HCT116 (cell line): Measurements from ENCODE around the gene EPHA4. TPM values are rescaled to one million over a fixed set of nuclear protein-coding genes. Genes with fewer than 3 reads are reported as not detected.

ENCODE experiments used
- ATAC-seq: fragments of 200-7000 bp; cut with Tn5 transposase; 2 replicates; pipeline ENCODE4 v1.9.1; 2020; ENCODE audit warnings: mild to moderate bottlenecking, moderate library complexity
- BruUV-seq: library from RNA; stranded (reverse); fragments of 400-500 nt; replicated peaks from 2 replicates; lab custom pipeline; 2021; lab: Mats Ljungman, UMichigan
- CTCF ChIA-PET: fragments of 300-600 bp; sonication (Branson Sonifier 250); formaldehyde crosslinking; loops from one replicate; lab custom pipeline; 2021; ENCODE audit warnings: antibody characterized with exemption; lab: Charles Lee
- POLR2A ChIA-PET: fragments of 300-600, 350-600 bp; sonication (Branson Sonifier 250); formaldehyde crosslinking; loops from one replicate; lab custom pipeline; 2021; ENCODE audit warnings: antibody characterized with exemption; lab: Charles Lee
- RAD21 ChIA-PET, 2 experiments: fragments of 300-600 bp; sonication (Branson Sonifier 250); formaldehyde crosslinking; loops; one replicate each; lab custom pipeline; 2023; ENCODE audit warnings: low total read pairs in 2 of 2; ENCODE audit not compliant: uncharacterized antibody in 2 of 2, unreplicated experiment in 2 of 2, low non-redundant PET in 1 of 2; lab: Charles Lee
- DNase-seq: peaks from one replicate; pipeline ENCODE4 v3.0.0-alpha.2; 2010; ENCODE audit warnings: low read depth, low spot score
- H2AFZ ChIP-seq: fragments of 200-600 bp; shearing (Covaris generic), sonication (generic); 2 replicates; pipeline ENCODE4 v1.6.1; 2017; ENCODE audit warnings: low read depth, mixed run types, mixed read lengths, antibody characterized with exemption, low read length; ENCODE audit not compliant: poor library complexity, severe bottlenecking
- H3K27ac ChIP-seq: 2 replicates; pipeline ENCODE4 v1.5.1; 2012; ENCODE audit warnings: low read depth, low read length
- H3K27me3 ChIP-seq: fragments of 200-600 bp; sonication (generic); 2 replicates; pipeline ENCODE4 v1.6.1; 2016; ENCODE audit warnings: mixed run types, low read length, mixed read lengths; ENCODE audit not compliant: insufficient read depth
- H3K36me3 ChIP-seq, 2 experiments: fragments of 200-500 bp in 1 of 2; fragments of 200-600 bp in 1 of 2; sonication (Bioruptor generic) in 1 of 2; sonication (generic) in 1 of 2; 2 replicates each; pipeline versions ENCODE4 v1.5.1 to v1.6.1; 2014 to 2016; ENCODE audit warnings: low read length in 2 of 2, inconsistent platforms in 1 of 2, mixed read lengths in 1 of 2, mixed run types in 1 of 2; ENCODE audit not compliant: insufficient read depth in 2 of 2, control insufficient read depth in 1 of 2
- H3K4me1 ChIP-seq, 2 experiments: fragments of 200-600 bp in 1 of 2; sonication (generic) in 1 of 2; 2 replicates each; pipeline versions ENCODE4 v1.5.1 to v1.6.1; 2012 to 2017; ENCODE audit warnings: low read length in 2 of 2, inconsistent platforms in 1 of 2, mild to moderate bottlenecking in 1 of 2, mixed read lengths in 1 of 2, mixed run types in 1 of 2, moderate library complexity in 1 of 2; ENCODE audit not compliant: insufficient read depth in 2 of 2, control insufficient read depth in 1 of 2
- H3K4me2 ChIP-seq: fragments of 200-600 bp; sonication (generic); 2 replicates; pipeline ENCODE4 v1.6.1; 2017; ENCODE audit warnings: mixed run types, low read length, mixed read lengths
- H3K4me3 ChIP-seq, 2 experiments: fragments of 200-600 bp in 1 of 2; sonication (generic) in 1 of 2; replicated peaks in 1 of 2; 2 replicates each; pipeline ENCODE4 v1.5.1; 2011 to 2016; ENCODE audit warnings: low read length in 2 of 2, control low read depth in 1 of 2, low read depth in 1 of 2, mild to moderate bottlenecking in 1 of 2, mixed read lengths in 1 of 2, mixed run types in 1 of 2
- H3K79me2 ChIP-seq: fragments of 200-600 bp; sonication (generic); 2 replicates; pipeline ENCODE4 v1.6.1; 2017; ENCODE audit warnings: mild to moderate bottlenecking, mixed run types, low read length, moderate library complexity, mixed read lengths; ENCODE audit not compliant: insufficient read depth
- H3K9ac ChIP-seq: fragments of 200-600 bp; sonication (generic); 2 replicates; pipeline ENCODE4 v1.6.1; 2016; ENCODE audit warnings: low read length, mixed read lengths
- H3K9me2 ChIP-seq: fragments of 200-600 bp; sonication (generic), shearing (Covaris generic); 2 replicates; pipeline ENCODE4 v1.6.1; 2017; ENCODE audit warnings: mixed run types, mild to moderate bottlenecking, moderate library complexity; ENCODE audit not compliant: insufficient read depth
- H3K9me3 ChIP-seq, 2 experiments: fragments of 200-500 bp in 1 of 2; fragments of 200-600 bp in 1 of 2; sonication (Bioruptor generic) in 1 of 2; sonication (generic) in 1 of 2; 2 replicates each; pipeline ENCODE4 v1.6.1; 2014 to 2017; ENCODE audit warnings: low read length in 2 of 2, mixed read lengths in 2 of 2, inconsistent platforms in 1 of 2, low read depth in 1 of 2, mild to moderate bottlenecking in 1 of 2, mixed run types in 1 of 2, moderate library complexity in 1 of 2; ENCODE audit not compliant: control insufficient read depth in 1 of 2, insufficient read depth in 1 of 2
- H4K20me1 ChIP-seq: fragments of 200-600 bp; sonication (generic), shearing (Covaris generic); 2 replicates; pipeline ENCODE4 v1.6.1; 2017; ENCODE audit warnings: mixed run types, mild to moderate bottlenecking, moderate library complexity; ENCODE audit not compliant: insufficient read depth
- CBX3 ChIP-seq: IDR thresholded peaks from 2 replicates; pipeline ENCODE4 v1.6.1; 2012; ENCODE audit warnings: low read depth
- CEBPB ChIP-seq: IDR thresholded peaks from 2 replicates; pipeline ENCODE4 v1.6.1; 2012; ENCODE audit warnings: low read depth
- EZH2phosphoT487 ChIP-seq: fragments of 200-600 bp; IDR thresholded peaks from 2 replicates; pipeline ENCODE4 v1.6.1; 2018; ENCODE audit warnings: antibody characterized with exemption, borderline replicate concordance
- FOSL1 ChIP-seq: IDR thresholded peaks from 2 replicates; pipeline ENCODE4 v1.6.1; 2012; ENCODE audit warnings: low read depth
- JUND ChIP-seq: IDR thresholded peaks from 2 replicates; pipeline ENCODE4 v1.6.1; 2012
- POLR2A ChIP-seq: IDR thresholded peaks from 2 replicates; pipeline ENCODE4 v1.7.0; 2011; ENCODE audit warnings: borderline replicate concordance; ENCODE audit not compliant: insufficient read depth, insufficient read length; ENCODE audit errors: extremely low read depth
- POLR2AphosphoS5 ChIP-seq: IDR thresholded peaks from 2 replicates; pipeline ENCODE4 v1.6.1; 2011; ENCODE audit warnings: mild to moderate bottlenecking, low read depth, low read length, moderate library complexity
- RAD21 ChIP-seq: IDR thresholded peaks from 2 replicates; pipeline ENCODE4 v1.6.1; 2012; ENCODE audit warnings: low read depth, mild to moderate bottlenecking
- SIN3A ChIP-seq: IDR thresholded peaks from 2 replicates; pipeline ENCODE4 v1.6.1; 2012; ENCODE audit warnings: low read depth
- SP1 ChIP-seq: IDR thresholded peaks from 2 replicates; pipeline ENCODE4 v1.6.1; 2012; ENCODE audit warnings: low read depth
- TCF7L2 ChIP-seq: IDR thresholded peaks from 2 replicates; pipeline ENCODE4 v1.7.0; 2011; ENCODE audit warnings: borderline replicate concordance, inconsistent platforms; ENCODE audit not compliant: insufficient read depth, insufficient read length; ENCODE audit errors: extremely low read depth
- YY1 ChIP-seq: IDR thresholded peaks from 2 replicates; pipeline ENCODE4 v1.6.1; 2011; ENCODE audit warnings: low read length, low read depth, moderate library complexity, mild to moderate bottlenecking; ENCODE audit not compliant: insufficient replicate concordance; ENCODE audit errors: extremely low read depth
- ZFX ChIP-seq: fragments of 450-650 bp; IDR thresholded peaks from 2 replicates; pipeline ENCODE4 v1.6.1; 2017
- intact Hi-C: fragments of 100-400 bp; cut with micrococcal nuclease; formaldehyde crosslinking; loops from 2 replicates; pipeline ENCODE4 v1.10.0; 2022
- total RNA-seq: library from RNA; stranded (reverse); gene quantifications from one replicate; pipeline ENCODE4 v1.2.1, GENCODE V29; 2021; ENCODE audit not compliant: unreplicated experiment
- TF ChIP-seq, protein P1 (sequence below), 3 experiments: fragments of 200-600 bp in 1 of 3; sonication (generic) in 1 of 3; IDR thresholded peaks in 2 of 3; conservative IDR thresholded peaks in 1 of 3; 2 replicates each; pipeline ENCODE4 v1.5.1; 2012 to 2017; ENCODE audit warnings: low read depth in 2 of 3, low read length in 2 of 3, antibody characterized with exemption in 1 of 3, borderline replicate concordance in 1 of 3, control low read depth in 1 of 3, mild to moderate bottlenecking in 1 of 3, mixed read lengths in 1 of 3, mixed run types in 1 of 3, moderate library complexity in 1 of 3; ENCODE audit not compliant: insufficient read depth in 1 of 3
- TF ChIP-seq, protein P2 (sequence below): IDR thresholded peaks from 2 replicates; pipeline ENCODE4 v1.6.1; 2012
- TF ChIP-seq, protein P3 (sequence below): IDR thresholded peaks from 2 replicates; pipeline ENCODE4 v1.6.1; 2011; ENCODE audit warnings: mild to moderate bottlenecking, low read length, moderate library complexity; ENCODE audit not compliant: insufficient replicate concordance; ENCODE audit errors: extremely low read depth
- TF ChIP-seq, protein P4 (sequence below): IDR thresholded peaks from 2 replicates; pipeline ENCODE4 v1.6.1; 2012; ENCODE audit warnings: low read depth

The EPHA4 gene
- total RNA-seq, 1 experiment from 2014 or later: 3.5 TPM

DNA sequence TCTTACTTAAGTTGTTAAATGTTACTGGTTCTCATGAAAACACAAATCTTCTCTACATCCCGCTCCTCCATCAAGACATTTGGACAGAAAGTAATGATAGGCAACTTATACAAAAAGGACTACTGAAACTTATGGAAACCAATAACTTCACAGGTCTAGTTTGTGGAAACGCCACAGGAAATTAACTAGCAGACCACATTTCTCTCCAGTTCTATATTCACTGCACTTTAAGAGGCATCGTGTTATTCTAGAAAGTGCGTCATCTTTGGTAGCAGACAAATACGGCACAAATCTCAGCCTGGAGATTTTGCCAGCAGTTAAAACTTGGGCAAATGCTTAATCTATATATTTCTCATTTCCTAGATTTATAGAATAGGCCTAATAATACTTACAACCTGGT lies 164.3 kb downstream of the EPHA4 start:
- H4K20me1 ChIP-seq: no peaks in the 10 kb centered on the region
- no peak overlapping the region for H3K4me2 ChIP-seq
- ChIA-PET POLR2A (no interaction called here), RAD21 (no interaction called here)
- no peak overlapping the region for H3K27ac ChIP-seq
- no peak overlapping the region for H2AFZ ChIP-seq
- no peaks in the 10 kb centered on the region for H3K36me3 ChIP-seq
- no peaks in the 10 kb centered on the region for H3K9me3 ChIP-seq
- no peak for DNase-seq
- no peak overlapping the region for H3K9ac ChIP-seq
- H3K9me2 ChIP-seq: no peaks in the 10 kb centered on the region
- TF ChIP-seq POLR2AphosphoS5 (no peak), CBX3 (no peak), JUND (no peak), RAD21 (no peak), CEBPB (no peak), SIN3A (no peak), FOSL1 (no peak), TCF7L2 (no peak), POLR2A (no peak), YY1 (no peak), SP1 (no peak), EZH2phosphoT487 (no peak), ZFX (no peak)
- TF ChIP-seq, protein P1, sequence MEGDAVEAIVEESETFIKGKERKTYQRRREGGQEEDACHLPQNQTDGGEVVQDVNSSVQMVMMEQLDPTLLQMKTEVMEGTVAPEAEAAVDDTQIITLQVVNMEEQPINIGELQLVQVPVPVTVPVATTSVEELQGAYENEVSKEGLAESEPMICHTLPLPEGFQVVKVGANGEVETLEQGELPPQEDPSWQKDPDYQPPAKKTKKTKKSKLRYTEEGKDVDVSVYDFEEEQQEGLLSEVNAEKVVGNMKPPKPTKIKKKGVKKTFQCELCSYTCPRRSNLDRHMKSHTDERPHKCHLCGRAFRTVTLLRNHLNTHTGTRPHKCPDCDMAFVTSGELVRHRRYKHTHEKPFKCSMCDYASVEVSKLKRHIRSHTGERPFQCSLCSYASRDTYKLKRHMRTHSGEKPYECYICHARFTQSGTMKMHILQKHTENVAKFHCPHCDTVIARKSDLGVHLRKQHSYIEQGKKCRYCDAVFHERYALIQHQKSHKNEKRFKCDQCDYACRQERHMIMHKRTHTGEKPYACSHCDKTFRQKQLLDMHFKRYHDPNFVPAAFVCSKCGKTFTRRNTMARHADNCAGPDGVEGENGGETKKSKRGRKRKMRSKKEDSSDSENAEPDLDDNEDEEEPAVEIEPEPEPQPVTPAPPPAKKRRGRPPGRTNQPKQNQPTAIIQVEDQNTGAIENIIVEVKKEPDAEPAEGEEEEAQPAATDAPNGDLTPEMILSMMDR (IDR thresholded peaks at IDR 0.05 in 2 of 3, conservative IDR thresholded peaks at IDR 0.05 in 1 of 3; ENCODE audit: borderline replicate concordance in 1 of 3, insufficient read depth in 1 of 3, low read depth in 2 of 3, low read length in 2 of 3): no peak
- TF ChIP-seq, protein P2, sequence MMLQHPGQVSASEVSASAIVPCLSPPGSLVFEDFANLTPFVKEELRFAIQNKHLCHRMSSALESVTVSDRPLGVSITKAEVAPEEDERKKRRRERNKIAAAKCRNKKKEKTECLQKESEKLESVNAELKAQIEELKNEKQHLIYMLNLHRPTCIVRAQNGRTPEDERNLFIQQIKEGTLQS: no peak
- TF ChIP-seq, protein P3, sequence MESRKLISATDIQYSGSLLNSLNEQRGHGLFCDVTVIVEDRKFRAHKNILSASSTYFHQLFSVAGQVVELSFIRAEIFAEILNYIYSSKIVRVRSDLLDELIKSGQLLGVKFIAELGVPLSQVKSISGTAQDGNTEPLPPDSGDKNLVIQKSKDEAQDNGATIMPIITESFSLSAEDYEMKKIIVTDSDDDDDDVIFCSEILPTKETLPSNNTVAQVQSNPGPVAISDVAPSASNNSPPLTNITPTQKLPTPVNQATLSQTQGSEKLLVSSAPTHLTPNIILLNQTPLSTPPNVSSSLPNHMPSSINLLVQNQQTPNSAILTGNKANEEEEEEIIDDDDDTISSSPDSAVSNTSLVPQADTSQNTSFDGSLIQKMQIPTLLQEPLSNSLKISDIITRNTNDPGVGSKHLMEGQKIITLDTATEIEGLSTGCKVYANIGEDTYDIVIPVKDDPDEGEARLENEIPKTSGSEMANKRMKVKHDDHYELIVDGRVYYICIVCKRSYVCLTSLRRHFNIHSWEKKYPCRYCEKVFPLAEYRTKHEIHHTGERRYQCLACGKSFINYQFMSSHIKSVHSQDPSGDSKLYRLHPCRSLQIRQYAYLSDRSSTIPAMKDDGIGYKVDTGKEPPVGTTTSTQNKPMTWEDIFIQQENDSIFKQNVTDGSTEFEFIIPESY: no peak
- TF ChIP-seq, protein P4, sequence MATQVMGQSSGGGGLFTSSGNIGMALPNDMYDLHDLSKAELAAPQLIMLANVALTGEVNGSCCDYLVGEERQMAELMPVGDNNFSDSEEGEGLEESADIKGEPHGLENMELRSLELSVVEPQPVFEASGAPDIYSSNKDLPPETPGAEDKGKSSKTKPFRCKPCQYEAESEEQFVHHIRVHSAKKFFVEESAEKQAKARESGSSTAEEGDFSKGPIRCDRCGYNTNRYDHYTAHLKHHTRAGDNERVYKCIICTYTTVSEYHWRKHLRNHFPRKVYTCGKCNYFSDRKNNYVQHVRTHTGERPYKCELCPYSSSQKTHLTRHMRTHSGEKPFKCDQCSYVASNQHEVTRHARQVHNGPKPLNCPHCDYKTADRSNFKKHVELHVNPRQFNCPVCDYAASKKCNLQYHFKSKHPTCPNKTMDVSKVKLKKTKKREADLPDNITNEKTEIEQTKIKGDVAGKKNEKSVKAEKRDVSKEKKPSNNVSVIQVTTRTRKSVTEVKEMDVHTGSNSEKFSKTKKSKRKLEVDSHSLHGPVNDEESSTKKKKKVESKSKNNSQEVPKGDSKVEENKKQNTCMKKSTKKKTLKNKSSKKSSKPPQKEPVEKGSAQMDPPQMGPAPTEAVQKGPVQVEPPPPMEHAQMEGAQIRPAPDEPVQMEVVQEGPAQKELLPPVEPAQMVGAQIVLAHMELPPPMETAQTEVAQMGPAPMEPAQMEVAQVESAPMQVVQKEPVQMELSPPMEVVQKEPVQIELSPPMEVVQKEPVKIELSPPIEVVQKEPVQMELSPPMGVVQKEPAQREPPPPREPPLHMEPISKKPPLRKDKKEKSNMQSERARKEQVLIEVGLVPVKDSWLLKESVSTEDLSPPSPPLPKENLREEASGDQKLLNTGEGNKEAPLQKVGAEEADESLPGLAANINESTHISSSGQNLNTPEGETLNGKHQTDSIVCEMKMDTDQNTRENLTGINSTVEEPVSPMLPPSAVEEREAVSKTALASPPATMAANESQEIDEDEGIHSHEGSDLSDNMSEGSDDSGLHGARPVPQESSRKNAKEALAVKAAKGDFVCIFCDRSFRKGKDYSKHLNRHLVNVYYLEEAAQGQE: no peak
- TF ChIP-seq, all 23 proteins: peak for 0
- intact Hi-C loops: no loop called here
- H3K4me3 ChIP-seq: no peak overlapping the region
- no peak for ATAC-seq
- H3K27me3 ChIP-seq: no peaks in the 10 kb centered on the region; the same call in 1 of the 2 replicates
- H3K4me1 ChIP-seq: no peaks in the 10 kb centered on the region
- H3K79me2 ChIP-seq: no peaks in the 10 kb centered on the region
- BruUV-seq: no TSS peak
- CTCF ChIA-PET: no interaction called here
